GM12891 (cell line): ENCODE results near the gene TM7SF3.

Experiments
- PAX5 ChIP-seq: IDR thresholded peaks from 2 replicates; pipeline ENCODE4 v1.6.1; 2011; ENCODE audit warnings: low read length, moderate library complexity, mild to moderate bottlenecking; ENCODE audit not compliant: insufficient read depth, severe bottlenecking
- POLR2A ChIP-seq: IDR thresholded peaks from 2 replicates; pipeline ENCODE4 v1.6.1; 2011; ENCODE audit warnings: low read depth, low read length, control low read depth
- POLR2AphosphoS5 ChIP-seq: IDR thresholded peaks from 2 replicates; pipeline ENCODE4 v1.6.1; 2011; ENCODE audit warnings: low read depth, low read length, control low read depth

GRCh38 chr12:27034607-27035293, 20.6 kb upstream of the TM7SF3 start:
- TF ChIP-seq POLR2AphosphoS5 = no peak
- no peak for TF ChIP-seq POLR2A
- TF ChIP-seq PAX5 = no peak
